GM12892 (cell line): ENCODE results near the gene RMDN3. TPM values are rescaled to one million over a fixed set of nuclear protein-coding genes. Genes with fewer than 3 reads are reported as not detected.

Experiments
- DNase-seq: peaks from one replicate; pipeline ENCODE4 v3.0.0; 2011; ENCODE audit not compliant: insufficient read length
- FAIRE-seq: peaks from 2 replicates; lab custom pipeline; 2011; peaks lifted over from hg19 to GRCh38; lab: Jason Lieb, UNC
- POLR2A ChIP-seq: IDR thresholded peaks from 2 replicates; pipeline ENCODE4 v1.6.1; 2011; ENCODE audit warnings: low read depth, low read length, control low read depth
- POLR2AphosphoS5 ChIP-seq: IDR thresholded peaks from 2 replicates; pipeline ENCODE4 v1.6.1; 2011; ENCODE audit warnings: low read depth, low read length, control low read depth
- TAF1 ChIP-seq: IDR thresholded peaks from 2 replicates; pipeline ENCODE4 v1.6.1; 2011; ENCODE audit warnings: low read depth, mild to moderate bottlenecking, control low read depth, low read length, borderline replicate concordance
- polyA plus RNA-seq: library from polyadenylated mRNA; unstranded; fragments of >200 nt; gene quantifications from one replicate; pipeline ENCODE4 v1.2.1, GENCODE V29; 2012; ENCODE audit warnings: missing spikeins, inconsistent platforms; ENCODE audit not compliant: missing spikeins

RMDN3 gene
- 19.9 TPM for polyA plus RNA-seq

GRCh38 chr15:40754883-40755811 lies at the start of gene RMDN3:
Gene RMDN3 (minus strand): TSS chr15:40755254. CDS start chr15:40754783, 471 bp downstream.
- peak; percentile 98 for FAIRE-seq
- TF ChIP-seq POLR2A, result peak; percentile 96
- peak; percentile 95 for TF ChIP-seq POLR2AphosphoS5
- peak; percentile 88 for TF ChIP-seq TAF1
- DNase-seq, result peak; percentile 87

- FAIRE-seq, result no peak
- TF ChIP-seq POLR2A (no peak), TAF1 (no peak), POLR2AphosphoS5 (no peak)
These were observed 48.6 kb upstream of the RMDN3 start for GRCh38 chr15:40803688-40804087.

GRCh38 chr15:40803076-40803475 lies 48.0 kb upstream of the RMDN3 start:
- TF ChIP-seq TAF1, result no peak
- TF ChIP-seq POLR2AphosphoS5, result no peak
- TF ChIP-seq POLR2A, result no peak
- no peak for FAIRE-seq
- DNase-seq, result no peak

More at GRCh38 chr15:40803688-40804087, 48.6 kb upstream of the RMDN3 start:
- DNase-seq, result no peak

- DNase-seq, result no peak
- TF ChIP-seq POLR2A (no peak), TAF1 (no peak), POLR2AphosphoS5 (no peak)
- no peak for FAIRE-seq
These were observed 44.5 kb upstream of the RMDN3 start for GRCh38 chr15:40799523-40799922.

GRCh38 chr15:40796512-40796911 lies 41.5 kb upstream of the RMDN3 start:
- no peak for FAIRE-seq
- no peak for DNase-seq
- TF ChIP-seq POLR2A, result no peak

GRCh38 chr15:40796041-40796440 lies 41.0 kb upstream of the RMDN3 start:
- TF ChIP-seq POLR2A (no peak), POLR2AphosphoS5 (no peak), TAF1 (no peak)
- DNase-seq (no peak), FAIRE-seq (no peak)

- no peak for DNase-seq
- no peak for TF ChIP-seq POLR2A
- TF ChIP-seq TAF1, result no peak
- no peak for TF ChIP-seq POLR2AphosphoS5
These were observed 38.3 kb upstream of the RMDN3 start for GRCh38 chr15:40793216-40793989.

GRCh38 chr15:40792394-40792793 lies 37.3 kb upstream of the RMDN3 start:
- TF ChIP-seq TAF1 (no peak), POLR2A (no peak), POLR2AphosphoS5 (no peak)
- no peak for FAIRE-seq
- DNase-seq, result no peak

More at GRCh38 chr15:40793216-40793989, 38.3 kb upstream of the RMDN3 start:
- no peak for FAIRE-seq

- no peak for FAIRE-seq
- no peak for TF ChIP-seq POLR2AphosphoS5
- TF ChIP-seq POLR2A, result no peak
- TF ChIP-seq TAF1, result no peak
- DNase-seq, result no peak
These were observed 35.7 kb upstream of the RMDN3 start for GRCh38 chr15:40790718-40791117.

- no peak for TF ChIP-seq POLR2A
- TF ChIP-seq POLR2AphosphoS5, result no peak
- no peak for TF ChIP-seq TAF1
- DNase-seq (no peak), FAIRE-seq (no peak)
These were observed 34.9 kb upstream of the RMDN3 start for GRCh38 chr15:40789999-40790398.

GRCh38 chr15:40789119-40789518 lies 34.1 kb upstream of the RMDN3 start:
- TF ChIP-seq POLR2A (no peak), POLR2AphosphoS5 (no peak), TAF1 (no peak)
- DNase-seq, result no peak
- no peak for FAIRE-seq

GRCh38 chr15:40787991-40788390 lies 32.9 kb upstream of the RMDN3 start:
- FAIRE-seq (no peak), DNase-seq (no peak)
- TF ChIP-seq TAF1, result no peak
- TF ChIP-seq POLR2A, result no peak
- TF ChIP-seq POLR2AphosphoS5, result no peak

- no peak for DNase-seq
- TF ChIP-seq POLR2AphosphoS5, result no peak
- TF ChIP-seq TAF1, result no peak
- TF ChIP-seq POLR2A, result no peak
- no peak for FAIRE-seq
These were observed 32.3 kb upstream of the RMDN3 start for GRCh38 chr15:40787344-40787841.
